Keratinocyte (primary cell): Measurements from ENCODE around the gene VRK1. TPM values are rescaled to one million over a fixed set of nuclear protein-coding genes. Genes with fewer than 3 reads are reported as not detected.

Experiments used
- DNase-seq: peaks from one replicate; pipeline ENCODE4 v3.0.0-alpha.2; 2011; ENCODE audit warnings: low read depth, missing footprints, low spot score
- FAIRE-seq: peaks from 2 replicates; lab custom pipeline; 2011; peaks lifted over from hg19 to GRCh38; lab: Jason Lieb, UNC
- H2AFZ ChIP-seq: 2 replicates; pipeline ENCODE4 v1.6.0; 2012; ENCODE audit warnings: low read length, control low read depth, inconsistent platforms; ENCODE audit not compliant: control insufficient read depth
- H3K27ac ChIP-seq: 2 replicates; pipeline ENCODE4 v1.5.1; 2011; ENCODE audit warnings: low read length; ENCODE audit not compliant: control insufficient read depth, insufficient read depth
- H3K27me3 ChIP-seq: 3 replicates; pipeline ENCODE4 v1.6.0; 2011; ENCODE audit warnings: low read length; ENCODE audit not compliant: control insufficient read depth, insufficient read depth; ENCODE audit errors: extremely low read depth
- H3K36me3 ChIP-seq, 2 experiments: 2 replicates in 1 of 2; 3 replicates in 1 of 2; pipeline ENCODE4 v1.5.1; 2011; ENCODE audit warnings: low read length in 2 of 2, mild to moderate bottlenecking in 1 of 2; ENCODE audit not compliant: control insufficient read depth in 2 of 2, insufficient read depth in 2 of 2; ENCODE audit errors: extremely low read depth in 1 of 2
- H3K4me1 ChIP-seq: 3 replicates; pipeline ENCODE4 v1.5.1; 2011; ENCODE audit warnings: low read length; ENCODE audit not compliant: control insufficient read depth, insufficient read depth; ENCODE audit errors: extremely low read depth
- H3K4me2 ChIP-seq: 3 replicates; pipeline ENCODE4 v1.6.0; 2011; ENCODE audit warnings: low read depth, low read length; ENCODE audit not compliant: control insufficient read depth, insufficient read depth; ENCODE audit errors: extremely low read depth
- H3K4me3 ChIP-seq, 3 experiments: fragments of 200-600 bp in 1 of 3; sonication (generic) in 1 of 3; 2 replicates in 2 of 3; 3 replicates in 1 of 3; pipeline ENCODE4 v1.5.1; 2011 to 2016; ENCODE audit warnings: low read length in 3 of 3, mild to moderate bottlenecking in 3 of 3, control low read depth in 2 of 3, inconsistent platforms in 1 of 3, low read depth in 1 of 3, mixed read lengths in 1 of 3, mixed run types in 1 of 3, moderate library complexity in 1 of 3; ENCODE audit not compliant: control insufficient read depth in 2 of 3, insufficient read depth in 2 of 3; ENCODE audit errors: extremely low read depth in 1 of 3
- H3K79me2 ChIP-seq: 2 replicates; pipeline ENCODE4 v1.6.0; 2012; ENCODE audit warnings: low read length; ENCODE audit not compliant: control insufficient read depth, insufficient read depth
- H3K9ac ChIP-seq: 3 replicates; pipeline ENCODE4 v1.6.0; 2011; ENCODE audit warnings: low read length; ENCODE audit not compliant: control insufficient read depth, insufficient read depth; ENCODE audit errors: extremely low read depth
- H3K9me1 ChIP-seq: 3 replicates; pipeline ENCODE4 v1.6.0; 2011; ENCODE audit warnings: low read length; ENCODE audit not compliant: control insufficient read depth, insufficient read depth; ENCODE audit errors: extremely low read depth
- H3K9me3 ChIP-seq: 2 replicates; pipeline ENCODE4 v1.5.1; 2012; ENCODE audit warnings: low read depth, low read length; ENCODE audit not compliant: control insufficient read depth
- H4K20me1 ChIP-seq: 3 replicates; pipeline ENCODE4 v1.6.0; 2011; ENCODE audit warnings: low read length; ENCODE audit not compliant: control insufficient read depth, insufficient read depth; ENCODE audit errors: extremely low read depth
- EZH2 ChIP-seq: IDR thresholded peaks from one replicate; pipeline ENCODE4 v1.6.1; 2012; ENCODE audit warnings: inconsistent platforms, mild to moderate bottlenecking, low read length, moderate library complexity
- dilution Hi-C: fragments of 300-500 bp; cut with MboI; formaldehyde crosslinking; loops from one replicate; pipeline ENCODE4 v1.7.0; 2020; ENCODE audit warnings: low sequenced_read_pairs; ENCODE audit not compliant: extremely low pct_ligation_motif_present
- polyA plus RNA-seq, 5 experiments: library from polyadenylated mRNA; depleted of rRNA in 3 of 5; stranded (reverse) in 3 of 5; stranded (forward) in 1 of 5; unstranded in 1 of 5; fragments of >200 nt; gene quantifications; 1 replicate in 1 of 5; 2 replicates in 3 of 5; 3 replicates in 1 of 5; pipeline versions ENCODE4 v1.2.1 to v1.2.3, GENCODE V29; 2011 to 2012; ENCODE audit warnings: missing spikeins in 2 of 5, low read depth in 1 of 5, low replicate concordance in 1 of 5
- TF ChIP-seq, protein P1 (sequence below), 3 experiments: IDR thresholded peaks in 1 of 3; conservative IDR thresholded peaks in 1 of 3; optimal IDR thresholded peaks in 1 of 3; 2 replicates in 2 of 3; 3 replicates in 1 of 3; pipeline versions ENCODE3 to v1.5.1; 2011; ENCODE audit warnings: low read length in 3 of 3, mild to moderate bottlenecking in 3 of 3, moderate library complexity in 2 of 3, control low read depth in 1 of 3, inconsistent platforms in 1 of 3; ENCODE audit not compliant: insufficient read depth in 2 of 3; ENCODE audit errors: extremely low read depth in 1 of 3

Gene VRK1
- polyA plus RNA-seq, 1 donor (not counting 4 experiments of a cell fraction or from before 2014, with no cell fraction given) = 27.1 TPM

DNA sequence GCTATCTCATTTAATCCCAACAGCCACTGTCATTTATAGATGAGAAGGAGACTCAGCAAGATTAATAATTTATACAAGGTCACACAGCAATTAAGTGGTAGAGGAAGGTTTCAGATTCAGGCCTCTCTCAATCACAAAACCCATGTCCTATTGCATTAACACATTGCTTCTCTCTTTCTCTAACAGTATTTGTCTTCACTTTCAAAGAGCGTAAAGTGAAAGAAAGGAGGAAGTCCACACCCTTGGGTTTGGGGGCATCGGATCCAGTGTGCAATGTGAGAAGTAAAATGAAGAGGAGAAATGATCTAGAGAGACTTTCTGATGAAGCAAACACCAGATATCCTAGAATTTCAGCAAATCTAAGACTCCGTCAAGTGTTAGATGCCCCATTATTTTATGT is 7.0 kb upstream of the VRK1 start:
- TF ChIP-seq EZH2 = no peak
- TF ChIP-seq, protein P1, sequence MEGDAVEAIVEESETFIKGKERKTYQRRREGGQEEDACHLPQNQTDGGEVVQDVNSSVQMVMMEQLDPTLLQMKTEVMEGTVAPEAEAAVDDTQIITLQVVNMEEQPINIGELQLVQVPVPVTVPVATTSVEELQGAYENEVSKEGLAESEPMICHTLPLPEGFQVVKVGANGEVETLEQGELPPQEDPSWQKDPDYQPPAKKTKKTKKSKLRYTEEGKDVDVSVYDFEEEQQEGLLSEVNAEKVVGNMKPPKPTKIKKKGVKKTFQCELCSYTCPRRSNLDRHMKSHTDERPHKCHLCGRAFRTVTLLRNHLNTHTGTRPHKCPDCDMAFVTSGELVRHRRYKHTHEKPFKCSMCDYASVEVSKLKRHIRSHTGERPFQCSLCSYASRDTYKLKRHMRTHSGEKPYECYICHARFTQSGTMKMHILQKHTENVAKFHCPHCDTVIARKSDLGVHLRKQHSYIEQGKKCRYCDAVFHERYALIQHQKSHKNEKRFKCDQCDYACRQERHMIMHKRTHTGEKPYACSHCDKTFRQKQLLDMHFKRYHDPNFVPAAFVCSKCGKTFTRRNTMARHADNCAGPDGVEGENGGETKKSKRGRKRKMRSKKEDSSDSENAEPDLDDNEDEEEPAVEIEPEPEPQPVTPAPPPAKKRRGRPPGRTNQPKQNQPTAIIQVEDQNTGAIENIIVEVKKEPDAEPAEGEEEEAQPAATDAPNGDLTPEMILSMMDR (optimal IDR thresholded peaks at IDR 0.05 in 1 of 3, IDR thresholded peaks at IDR 0.05 in 1 of 3, conservative IDR thresholded peaks at IDR 0.05 in 1 of 3; ENCODE audit: extremely low read depth in 1 of 3, insufficient read depth in 2 of 3, low read length in 3 of 3) = no peak
- dilution Hi-C loops = no loop called here
- FAIRE-seq = no peak

DNA sequence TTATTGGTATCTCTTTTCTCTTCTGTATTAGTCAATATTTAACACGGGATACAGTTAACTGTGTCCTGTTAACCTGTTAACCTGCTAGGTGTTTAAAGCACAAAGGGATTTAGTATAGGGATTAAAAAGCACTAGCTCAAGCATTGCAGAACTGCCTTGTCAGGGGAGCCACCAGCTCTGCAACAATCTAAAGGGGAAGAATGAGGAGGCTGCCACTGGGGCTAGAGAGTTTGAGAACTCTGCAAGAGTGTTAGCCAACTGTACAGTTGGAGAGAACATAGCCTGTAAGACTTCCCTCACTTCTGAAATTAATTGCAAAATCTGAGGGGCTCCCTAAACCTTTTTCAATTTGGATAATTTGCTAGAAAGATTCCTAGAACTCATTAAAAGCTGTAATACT is 6.5 kb upstream of the VRK1 start:
- DNase-seq (no peak), FAIRE-seq (no peak)
- no peaks in the 10 kb centered on the region for H3K36me3 ChIP-seq
- no peak overlapping the region for H3K9ac ChIP-seq
- no peaks in the 10 kb centered on the region for H3K27me3 ChIP-seq
- H3K79me2 ChIP-seq = no peaks in the 10 kb centered on the region
- no peaks in the 10 kb centered on the region for H4K20me1 ChIP-seq
- dilution Hi-C loops = no loop called here
- H3K4me2 ChIP-seq = no peak overlapping the region
- no peaks in the 10 kb centered on the region for H3K9me1 ChIP-seq
- H3K27ac ChIP-seq = no peak overlapping the region
- H2AFZ ChIP-seq = no peak overlapping the region
- no peaks in the 10 kb centered on the region for H3K4me1 ChIP-seq
- no peak for TF ChIP-seq EZH2
- TF ChIP-seq, protein P1 (optimal IDR thresholded peaks at IDR 0.05 in 1 of 3, IDR thresholded peaks at IDR 0.05 in 1 of 3, conservative IDR thresholded peaks at IDR 0.05 in 1 of 3; ENCODE audit: extremely low read depth in 1 of 3, insufficient read depth in 2 of 3, low read length in 3 of 3) = no peak
- no peak overlapping the region for H3K4me3 ChIP-seq
- H3K9me3 ChIP-seq = no peaks in the 10 kb centered on the region

More for the DNA sequence above, 7.0 kb upstream of the VRK1 start:
- Histone ChIP-seq H3K4me2 (no peak overlapping the region), H4K20me1 (no peaks in the 10 kb centered on the region), H3K27ac (no peak overlapping the region), H2AFZ (no peak overlapping the region), H3K4me3 (no peak overlapping the region), H3K4me1 (no peaks in the 10 kb centered on the region), H3K27me3 (no peaks in the 10 kb centered on the region), H3K9ac (no peak overlapping the region), H3K36me3 (no peaks in the 10 kb centered on the region), H3K79me2 (no peaks in the 10 kb centered on the region), H3K9me1 (no peaks in the 10 kb centered on the region), H3K9me3 (no peaks in the 10 kb centered on the region)
- DNase-seq = no peak
